ENCODE measurements around the gene OAF. TPM values are rescaled to one million over a fixed set of nuclear protein-coding genes. Genes with fewer than 3 reads are reported as not detected.
A peak's percentile ranks its signal among the peaks of the same experiment; 100 is the strongest.

The OAF gene
- total RNA-seq, 1 donor from 2014 or later: 39.4 TPM

DNA sequence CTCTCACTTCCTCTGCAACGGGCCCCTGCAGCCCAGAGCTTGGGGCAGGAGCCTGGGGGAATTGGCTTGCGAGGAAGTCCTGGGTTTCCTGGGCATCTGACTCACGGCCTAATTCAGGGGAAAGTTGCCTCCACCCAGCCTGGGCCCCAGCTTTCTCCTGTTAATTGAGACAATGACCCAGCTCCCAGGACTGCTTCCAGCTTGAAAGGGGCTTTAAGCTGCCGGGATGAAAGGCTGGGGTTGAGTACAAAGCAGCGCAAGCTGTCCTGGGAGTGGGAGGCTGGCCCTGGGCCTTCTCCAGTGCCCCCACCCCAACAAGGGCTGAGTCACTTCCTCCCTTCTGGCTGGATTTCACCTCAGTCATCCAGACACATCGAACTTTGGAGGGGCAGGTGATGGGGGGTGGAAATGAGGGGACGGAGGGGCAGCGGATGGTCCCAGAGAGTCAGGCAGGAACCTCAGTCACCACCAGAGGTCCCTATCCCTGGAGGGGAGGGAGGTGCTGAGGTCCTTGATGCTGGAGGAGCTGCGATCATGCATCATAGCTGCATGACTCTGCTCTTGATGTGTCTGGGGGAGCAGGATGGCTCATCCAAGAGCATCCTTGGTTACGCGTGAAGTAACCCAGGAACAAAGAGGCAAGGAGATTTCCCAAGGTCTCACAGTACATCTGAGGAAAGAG lies 30.1 kb upstream of the OAF start:
- no peak overlapping the region for H3K4me3 ChIP-seq (ENCODE audit: low read depth, low read length)
- TF ChIP-seq, protein P1, sequence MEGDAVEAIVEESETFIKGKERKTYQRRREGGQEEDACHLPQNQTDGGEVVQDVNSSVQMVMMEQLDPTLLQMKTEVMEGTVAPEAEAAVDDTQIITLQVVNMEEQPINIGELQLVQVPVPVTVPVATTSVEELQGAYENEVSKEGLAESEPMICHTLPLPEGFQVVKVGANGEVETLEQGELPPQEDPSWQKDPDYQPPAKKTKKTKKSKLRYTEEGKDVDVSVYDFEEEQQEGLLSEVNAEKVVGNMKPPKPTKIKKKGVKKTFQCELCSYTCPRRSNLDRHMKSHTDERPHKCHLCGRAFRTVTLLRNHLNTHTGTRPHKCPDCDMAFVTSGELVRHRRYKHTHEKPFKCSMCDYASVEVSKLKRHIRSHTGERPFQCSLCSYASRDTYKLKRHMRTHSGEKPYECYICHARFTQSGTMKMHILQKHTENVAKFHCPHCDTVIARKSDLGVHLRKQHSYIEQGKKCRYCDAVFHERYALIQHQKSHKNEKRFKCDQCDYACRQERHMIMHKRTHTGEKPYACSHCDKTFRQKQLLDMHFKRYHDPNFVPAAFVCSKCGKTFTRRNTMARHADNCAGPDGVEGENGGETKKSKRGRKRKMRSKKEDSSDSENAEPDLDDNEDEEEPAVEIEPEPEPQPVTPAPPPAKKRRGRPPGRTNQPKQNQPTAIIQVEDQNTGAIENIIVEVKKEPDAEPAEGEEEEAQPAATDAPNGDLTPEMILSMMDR (conservative IDR thresholded peaks at IDR 0.05; ENCODE audit: low read depth, low read length): peak; percentile 47
- no peak for DNase-seq (ENCODE audit: low read depth)

DNA sequence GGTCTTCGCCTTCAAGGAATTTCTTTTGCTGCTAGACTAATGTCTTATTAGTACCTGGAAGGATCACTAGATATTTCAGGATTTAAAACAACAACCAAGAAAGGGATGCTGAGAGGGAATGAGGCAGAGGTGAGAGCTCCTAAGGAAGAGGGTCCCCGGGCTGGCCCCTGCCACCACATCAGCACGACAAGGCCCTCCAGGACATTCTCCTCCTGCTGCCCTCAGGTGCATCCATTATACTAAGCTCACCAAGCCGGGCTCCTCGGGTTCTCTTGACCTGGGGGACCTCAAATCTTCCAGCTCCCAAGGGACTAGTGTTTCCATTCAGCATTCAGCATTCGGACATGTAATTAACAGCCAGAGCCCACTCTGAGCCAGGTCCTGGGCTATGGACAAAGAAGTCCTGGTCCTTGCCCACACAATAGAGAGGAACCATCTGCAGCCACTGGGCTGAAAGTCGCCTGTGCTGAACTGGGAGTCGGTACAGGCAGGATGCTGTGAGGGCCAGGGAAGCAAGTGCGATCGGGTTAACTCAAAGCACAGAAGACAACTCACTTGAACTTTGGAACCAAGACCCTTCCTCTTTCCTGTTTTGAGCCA lies 29.4 kb upstream of the OAF start:
- TF ChIP-seq, protein P1 (conservative IDR thresholded peaks at IDR 0.05; ENCODE audit: low read depth, low read length): no peak
- H3K4me3 ChIP-seq (ENCODE audit: low read depth, low read length): no peak overlapping the region
- no peak for DNase-seq (ENCODE audit: low read depth)

DNA sequence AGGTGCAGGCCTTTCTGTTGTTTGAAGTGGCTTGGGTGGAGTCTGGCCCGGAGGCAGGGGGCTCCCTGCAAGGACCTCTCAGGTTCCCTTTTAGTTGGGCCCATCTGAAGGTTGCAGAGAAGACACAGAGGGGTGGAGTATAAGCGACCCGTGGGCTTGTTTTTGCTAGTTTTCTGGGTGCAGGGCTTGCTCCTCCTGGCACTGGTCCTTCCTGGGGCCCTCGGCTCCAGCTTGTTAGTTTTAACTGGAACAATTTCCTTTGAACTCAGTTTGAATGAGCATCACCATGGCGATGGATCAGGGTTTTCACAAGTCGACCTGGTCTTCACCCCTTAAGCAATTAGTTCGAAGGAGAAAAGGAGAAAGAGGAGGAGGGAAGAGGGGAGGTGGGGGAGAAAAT lies 28.5 kb upstream of the OAF start:
- TF ChIP-seq, protein P1 (conservative IDR thresholded peaks at IDR 0.05; ENCODE audit: low read depth, low read length): no peak
- DNase-seq (ENCODE audit: low read depth): no peak
- no peak overlapping the region for H3K4me3 ChIP-seq (ENCODE audit: low read depth, low read length)

DNA sequence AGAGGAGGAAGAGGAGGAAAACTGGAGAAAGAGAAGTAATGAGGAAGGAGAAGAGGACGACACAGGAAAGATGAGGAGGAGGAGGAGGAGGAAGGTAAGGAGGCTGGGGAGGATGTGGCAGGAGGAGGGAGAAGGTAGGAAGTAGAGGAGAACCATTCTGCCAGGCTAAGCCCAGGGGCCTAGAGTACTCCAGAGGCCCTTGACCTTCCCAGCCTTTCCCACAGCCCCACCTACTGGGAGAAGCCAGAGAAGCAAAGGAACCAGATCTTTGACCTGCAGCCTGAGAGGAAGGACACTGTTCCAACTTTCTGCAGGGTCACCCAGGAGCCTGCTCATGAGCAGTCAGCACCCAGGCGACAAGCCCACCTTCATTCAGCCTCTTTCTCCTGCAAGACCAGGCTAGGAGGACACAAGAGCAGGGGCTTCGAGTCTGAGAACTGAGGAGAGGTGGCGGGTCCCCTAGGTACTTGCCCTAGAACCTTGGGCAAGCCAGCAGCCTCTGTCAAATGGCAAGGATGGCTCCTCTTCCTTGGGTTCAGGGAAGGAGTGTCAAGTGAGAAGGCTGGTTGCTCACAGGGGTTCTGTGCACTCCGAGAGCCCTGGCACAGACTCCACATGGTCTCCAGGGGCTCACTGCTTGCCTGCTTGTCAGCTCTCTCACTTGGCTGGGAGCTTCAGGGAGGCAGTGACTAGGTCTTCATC lies 27.9 kb upstream of the OAF start:
- TF ChIP-seq, protein P1 (conservative IDR thresholded peaks at IDR 0.05; ENCODE audit: low read depth, low read length): peak; percentile 74
- no peak overlapping the region for H3K4me3 ChIP-seq (ENCODE audit: low read depth, low read length)
- no peak for DNase-seq (ENCODE audit: low read depth)

DNA sequence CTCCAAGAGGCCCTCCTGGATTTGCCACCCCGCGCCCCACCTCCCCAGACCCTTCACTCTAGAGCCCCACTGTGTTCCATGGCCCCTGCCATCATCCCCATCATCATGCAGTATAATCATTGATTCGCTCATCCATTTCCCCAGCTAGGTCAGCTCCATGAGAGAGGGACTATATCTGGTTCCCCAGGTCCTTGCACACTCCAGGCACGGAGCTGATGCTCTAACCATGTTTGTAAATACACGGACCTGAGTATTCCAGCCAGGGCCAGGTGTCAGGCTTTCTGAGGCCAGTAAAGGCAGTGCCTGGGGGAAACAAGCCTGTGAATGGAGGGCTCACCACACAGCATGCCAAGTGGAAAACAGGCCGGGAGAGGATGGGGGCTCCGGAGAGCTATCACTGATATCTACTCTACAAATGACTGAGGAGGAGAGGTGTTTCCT lies 27.1 kb upstream of the OAF start:
- TF ChIP-seq, protein P1 (conservative IDR thresholded peaks at IDR 0.05; ENCODE audit: low read depth, low read length): no peak
- DNase-seq (ENCODE audit: low read depth): no peak
- H3K4me3 ChIP-seq (ENCODE audit: low read depth, low read length): no peak overlapping the region

DNA sequence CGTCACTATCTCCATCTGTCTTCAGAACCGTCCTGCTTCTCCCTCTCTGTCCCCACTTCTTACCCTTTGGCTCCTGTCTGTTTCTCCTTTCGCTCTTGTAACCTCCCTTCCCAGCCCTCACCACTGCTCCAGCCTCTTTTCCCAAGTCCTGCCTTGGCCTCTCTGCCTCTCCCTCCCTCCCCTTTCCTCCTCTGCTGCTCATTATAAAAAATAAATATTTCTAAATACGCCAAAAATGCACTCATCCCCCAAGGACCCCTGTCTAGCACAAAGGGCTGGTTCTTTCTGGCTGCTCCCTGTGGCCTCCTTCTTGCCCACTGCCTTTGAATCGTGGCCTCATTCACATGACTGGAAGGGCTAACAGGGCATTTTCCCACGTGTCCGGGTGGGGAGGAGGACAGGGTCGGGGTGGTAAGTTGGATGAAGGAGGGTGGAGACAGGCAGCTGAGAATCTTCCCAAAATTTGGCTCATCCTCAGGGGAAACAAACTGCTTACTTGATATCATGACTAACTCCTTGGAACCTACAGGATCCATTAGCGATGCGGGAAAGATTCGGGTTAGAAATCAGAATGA lies 26.4 kb upstream of the OAF start:
- no peak for DNase-seq (ENCODE audit: low read depth)
- TF ChIP-seq, protein P1 (conservative IDR thresholded peaks at IDR 0.05; ENCODE audit: low read depth, low read length): no peak
- H3K4me3 ChIP-seq (ENCODE audit: low read depth, low read length): peak overlapping the region; percentile 36

Measured in epithelial cell of proximal tubule (primary cell).